DMS 273 (cell line): ENCODE measurements around the gene TNFRSF8.
"Not testable (repeated sequence)": the region's sequence is repeated elsewhere in the genome, so short reads cannot be mapped to it uniquely, and the experiment has no call there.

Experiments
- DNase-seq: peaks from one replicate; lab custom pipeline; 2025; ENCODE audit not compliant: unreplicated experiment; lab: John Stamatoyannopoulos, UW

Gene TNFRSF8

DNA sequence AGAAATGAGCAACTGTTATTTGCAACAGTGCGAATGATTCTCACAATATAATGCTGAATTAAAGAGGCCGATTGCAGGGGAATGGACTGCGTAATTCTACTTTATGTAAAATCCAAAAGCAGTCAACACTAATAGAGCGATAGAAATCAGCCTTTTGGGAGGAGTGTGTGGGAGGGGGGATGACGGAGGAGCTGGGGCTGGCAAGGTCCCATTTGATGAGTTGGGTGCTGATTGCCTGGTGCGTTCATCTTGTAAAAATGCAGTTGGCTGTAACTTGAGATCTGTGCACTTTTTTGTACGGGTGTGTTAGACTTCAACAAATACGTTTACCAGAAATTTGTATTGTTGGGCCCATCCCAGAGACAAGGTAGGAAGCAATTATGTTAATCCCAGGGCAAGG, 20.7 kb downstream of the TNFRSF8 start:
- no peak for DNase-seq

GRCh38 chr1:12085643-12086260, 22.6 kb downstream of the TNFRSF8 start:
- no peak for DNase-seq

GRCh38 chr1:12087797-12088314, 24.8 kb downstream of the TNFRSF8 start:
- no peak for DNase-seq

GRCh38 chr1:12088607-12089006, 25.5 kb downstream of the TNFRSF8 start:
- no peak for DNase-seq

DNA sequence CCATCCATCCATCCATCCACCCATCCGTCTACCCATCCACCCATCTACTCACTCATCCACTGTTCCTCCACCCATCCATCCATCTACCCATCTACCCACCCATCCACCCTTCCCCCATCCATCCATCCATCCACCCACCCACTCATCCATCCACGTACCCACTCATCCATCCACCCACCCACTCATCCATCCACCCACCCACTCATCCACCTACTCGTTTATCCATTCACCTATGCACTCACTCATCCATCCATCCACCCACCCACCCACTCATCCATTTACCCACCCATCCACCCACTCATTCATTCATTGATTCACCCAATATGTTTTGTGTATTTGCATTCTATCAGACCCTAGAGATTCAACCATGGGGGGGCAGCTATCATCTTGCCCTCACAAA, 27.2 kb downstream of the TNFRSF8 start:
- no peak for DNase-seq

DNA sequence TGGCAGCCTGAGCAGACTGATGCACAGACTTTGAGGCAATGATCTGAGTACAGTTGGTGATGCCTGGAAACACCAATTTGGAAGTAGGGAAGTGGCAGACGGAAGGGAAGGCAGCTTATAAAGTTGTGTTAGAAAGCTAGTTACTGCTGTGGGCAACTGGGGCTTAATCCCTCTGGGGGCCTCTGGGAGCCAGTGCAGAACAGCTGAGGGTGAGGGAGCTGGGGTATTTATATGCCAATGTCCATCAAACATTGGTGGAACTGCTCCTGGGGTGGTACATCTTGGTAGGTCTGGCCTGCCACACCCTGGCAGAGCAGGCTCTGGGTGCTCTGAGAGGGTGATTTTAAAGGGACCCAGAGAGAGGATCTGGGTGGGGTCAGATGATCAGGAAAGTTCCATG, 28.1 kb downstream of the TNFRSF8 start:
- DNase-seq: no peak

DNA sequence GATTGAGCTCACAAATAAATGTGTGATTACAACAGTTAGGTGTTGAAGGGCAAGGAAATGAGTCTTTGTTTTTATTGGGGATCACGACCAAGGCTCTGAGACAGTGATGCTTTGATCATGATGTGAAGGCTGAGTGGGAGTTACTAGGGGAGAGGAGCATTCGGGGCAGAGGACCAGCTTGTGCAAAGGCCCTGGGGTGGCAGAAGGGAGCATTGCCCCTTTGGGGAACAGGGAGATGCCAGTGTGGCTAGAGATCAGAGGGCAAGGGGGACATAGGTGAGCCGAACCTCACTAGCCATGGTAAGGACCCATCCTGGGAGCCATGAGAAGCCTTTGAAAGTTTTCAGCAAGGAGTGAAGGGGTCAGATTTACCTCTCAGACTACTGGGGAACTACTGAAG, 31.1 kb downstream of the TNFRSF8 start:
- no peak for DNase-seq

DNA sequence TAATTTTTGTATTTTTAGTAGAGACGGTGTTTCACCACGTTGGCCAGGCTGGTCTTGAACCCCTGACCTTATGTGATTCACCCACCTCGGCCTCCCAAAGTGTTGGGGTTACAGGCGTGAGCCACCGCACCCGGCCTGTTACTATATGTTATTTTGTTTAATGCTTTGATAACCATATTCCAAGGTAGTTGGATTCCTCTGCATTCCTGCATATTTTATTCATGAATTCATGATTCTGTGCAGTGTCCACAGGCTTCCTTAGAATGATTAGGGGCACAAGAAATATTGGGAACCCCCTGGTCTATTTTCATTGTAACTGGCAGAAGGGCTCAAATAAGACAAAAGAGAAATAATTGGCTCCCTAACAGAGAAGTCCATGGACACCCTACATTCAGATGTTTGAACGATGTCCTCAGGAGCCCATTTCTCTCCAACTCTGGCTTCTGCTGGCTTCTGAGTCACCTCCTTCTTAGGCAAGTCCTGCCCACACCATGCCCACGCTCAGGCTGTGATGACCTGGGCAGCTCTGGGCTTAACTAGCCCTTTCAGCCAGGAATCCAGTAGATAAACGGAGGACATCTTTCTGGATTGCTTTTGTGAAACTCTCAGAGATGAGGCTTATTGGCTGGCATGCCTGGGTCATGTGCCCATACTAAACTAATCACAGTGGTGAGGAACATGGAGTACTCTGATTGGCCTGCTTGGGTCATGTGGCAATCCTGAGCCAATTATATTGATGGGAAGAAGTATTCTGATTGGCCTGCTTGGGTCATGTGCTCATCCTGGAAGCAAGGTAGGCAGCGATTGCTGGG, 32.6 kb downstream of the TNFRSF8 start:
- DNase-seq: peak; percentile 18

DNA sequence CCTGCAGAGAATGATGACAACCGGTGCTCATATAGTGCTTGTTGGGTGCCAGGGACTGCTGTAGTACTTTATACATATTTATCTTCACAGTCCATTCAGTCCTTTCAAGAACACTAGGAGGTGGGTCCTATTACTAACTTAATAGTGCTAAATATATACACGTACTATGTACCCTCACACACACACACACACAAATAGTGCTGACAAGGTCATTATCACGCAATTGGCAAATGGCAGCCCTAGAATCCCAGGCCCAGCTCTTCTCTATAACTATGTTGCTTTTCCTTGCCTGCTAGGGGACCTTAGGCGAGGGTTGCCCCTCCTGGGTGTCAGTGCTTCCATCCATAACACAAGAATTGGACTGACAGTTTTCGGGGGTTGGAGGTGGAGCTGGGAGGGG, 33.5 kb downstream of the TNFRSF8 start:
- no peak for DNase-seq

GRCh38 chr1:12097321-12097720, 34.2 kb downstream of the TNFRSF8 start:
- no peak for DNase-seq

DNA sequence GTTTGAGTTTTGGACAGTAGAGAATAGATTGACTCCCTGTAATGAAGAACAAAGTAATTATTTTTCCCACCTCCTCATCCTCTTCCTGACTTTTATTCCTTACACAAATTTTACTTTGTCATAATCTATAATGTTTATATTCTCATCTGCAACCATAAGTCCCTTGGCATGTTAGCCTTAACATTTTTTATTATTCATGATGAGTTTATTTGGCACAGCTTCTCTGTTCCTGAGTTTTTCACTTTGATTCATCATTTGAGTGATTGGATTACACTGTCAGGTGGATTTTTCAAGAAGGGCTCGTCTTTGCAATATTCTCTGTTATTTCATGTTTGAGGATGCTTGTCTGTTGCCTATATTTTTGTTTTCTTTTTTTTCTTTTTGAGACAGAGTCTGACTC, 35.7 kb downstream of the TNFRSF8 start:
- no peak for DNase-seq

- no peak for DNase-seq
Measured at GRCh38 chr1:12099610-12100009, 36.5 kb downstream of the TNFRSF8 start.

DNA sequence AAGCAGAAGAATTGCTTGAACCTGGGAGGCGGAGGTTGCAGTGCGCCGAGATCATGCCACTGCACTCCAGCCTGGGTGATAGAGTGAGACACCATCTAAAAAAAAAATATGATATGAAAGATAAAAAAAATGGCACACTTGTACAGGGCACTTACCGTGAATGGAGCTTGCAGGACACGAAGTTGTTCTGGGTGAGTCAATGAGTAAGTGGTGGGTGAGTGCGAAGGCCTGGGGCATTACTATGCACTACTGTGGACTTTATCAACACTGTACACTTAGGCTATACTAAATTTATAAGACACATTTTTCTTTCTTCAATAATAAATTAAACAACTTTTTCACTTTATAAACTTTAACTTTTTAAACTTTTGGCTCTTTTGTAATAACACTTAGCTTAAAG, 37.0 kb downstream of the TNFRSF8 start:
- DNase-seq: no peak

DNA sequence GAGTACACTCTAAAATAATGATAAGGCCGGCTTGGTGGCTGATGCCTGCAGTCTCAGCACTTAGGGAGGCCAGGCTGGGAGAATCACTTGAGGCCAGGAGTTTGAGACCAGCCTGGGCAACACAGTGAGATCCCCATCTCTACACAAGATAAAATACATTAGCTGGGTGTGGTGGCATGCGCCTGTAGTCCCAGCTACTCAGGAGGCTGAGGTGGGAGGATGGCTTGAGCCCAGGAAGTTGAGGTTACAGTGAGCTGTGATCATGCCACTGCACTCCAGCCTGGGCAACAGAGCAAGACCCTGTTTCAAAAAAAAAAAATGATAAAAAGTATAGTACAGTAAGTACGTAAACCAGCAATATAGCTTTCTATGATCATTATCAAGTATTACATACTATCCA, 38.0 kb downstream of the TNFRSF8 start:
- DNase-seq: not testable (repeated sequence)

DNA sequence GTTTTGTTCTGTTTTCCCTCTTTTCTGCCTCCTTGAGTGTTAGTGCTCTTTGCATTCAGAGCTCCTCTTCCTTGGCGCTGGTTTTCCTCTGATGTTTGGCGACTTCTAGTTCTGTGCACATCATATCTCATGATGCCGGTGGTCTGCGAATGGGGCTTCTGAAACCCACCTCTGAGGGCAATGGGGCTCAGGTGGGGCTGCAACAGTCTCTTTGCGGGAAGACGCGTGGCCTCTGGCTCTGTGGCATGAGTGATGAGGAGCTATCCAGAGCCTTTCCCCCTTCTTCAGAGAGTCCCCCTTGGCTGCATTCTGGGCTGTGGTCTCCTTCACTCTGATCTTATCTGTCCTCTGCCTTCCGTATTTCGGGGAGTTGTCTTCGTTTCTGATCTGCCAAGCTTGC, 39.0 kb downstream of the TNFRSF8 start:
- no peak for DNase-seq

DNA sequence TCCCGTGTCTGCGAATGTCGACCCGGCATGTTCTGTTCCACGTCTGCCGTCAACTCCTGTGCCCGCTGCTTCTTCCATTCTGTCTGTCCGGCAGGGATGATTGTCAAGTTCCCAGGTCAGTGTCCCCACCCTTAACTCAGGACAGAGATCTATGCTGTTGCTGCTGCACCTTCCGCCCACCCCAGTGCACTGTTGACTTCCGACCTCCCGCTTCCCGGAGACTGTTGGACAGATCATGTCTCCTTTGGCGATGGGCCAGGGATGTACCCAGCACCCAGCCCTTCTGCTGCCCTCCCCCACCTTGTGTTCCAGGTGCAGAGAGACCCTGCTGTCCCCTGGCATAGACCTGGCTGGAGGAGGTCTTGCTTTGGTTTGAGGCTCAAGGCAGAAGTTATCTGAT, 41.3 kb downstream of the TNFRSF8 start:
- no peak for DNase-seq

DNA sequence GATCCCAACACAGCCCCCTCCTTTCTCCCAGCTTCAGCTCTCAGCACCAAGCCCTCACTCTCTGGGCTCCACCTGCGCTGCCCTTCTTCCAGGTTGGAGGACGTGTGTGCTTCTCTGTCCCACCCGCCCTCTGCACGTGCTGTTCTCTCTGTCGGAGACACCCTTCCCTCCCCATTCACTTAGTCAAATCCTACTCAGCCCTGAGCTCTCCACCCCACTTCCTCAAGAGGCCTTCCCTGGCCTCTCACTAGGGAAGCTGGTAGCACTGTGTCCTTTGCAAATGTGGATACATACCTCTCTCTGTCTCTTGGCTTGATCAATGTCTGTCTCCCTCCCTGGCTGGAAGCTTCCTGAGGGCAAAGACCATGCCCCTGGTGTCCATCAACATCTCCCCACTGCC, 43.0 kb downstream of the TNFRSF8 start:
- no peak for DNase-seq

GRCh38 chr1:12106861-12107260, 43.8 kb downstream of the TNFRSF8 start:
- peak; percentile 58 for DNase-seq

GRCh38 chr1:12107718-12108117, 44.6 kb downstream of the TNFRSF8 start:
- no peak for DNase-seq

DNA sequence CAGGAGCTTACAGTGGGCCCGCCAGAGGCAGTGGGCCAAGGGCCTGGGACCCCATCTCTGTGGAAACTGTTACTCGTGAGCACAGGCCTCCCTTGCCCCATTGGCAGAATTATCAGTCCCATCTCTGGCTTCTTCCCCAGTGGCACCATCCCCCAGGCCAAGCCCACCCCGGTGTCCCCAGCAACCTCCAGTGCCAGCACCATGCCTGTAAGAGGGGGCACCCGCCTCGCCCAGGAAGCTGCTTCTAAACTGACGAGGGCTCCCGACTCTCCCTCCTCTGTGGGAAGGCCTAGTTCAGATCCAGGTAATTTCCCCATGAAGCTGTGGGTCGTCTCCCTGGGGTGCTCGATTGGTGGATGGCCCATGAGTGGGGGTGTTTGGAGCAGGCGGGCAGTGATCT, 46.8 kb downstream of the TNFRSF8 start:
- DNase-seq: no peak

DNA sequence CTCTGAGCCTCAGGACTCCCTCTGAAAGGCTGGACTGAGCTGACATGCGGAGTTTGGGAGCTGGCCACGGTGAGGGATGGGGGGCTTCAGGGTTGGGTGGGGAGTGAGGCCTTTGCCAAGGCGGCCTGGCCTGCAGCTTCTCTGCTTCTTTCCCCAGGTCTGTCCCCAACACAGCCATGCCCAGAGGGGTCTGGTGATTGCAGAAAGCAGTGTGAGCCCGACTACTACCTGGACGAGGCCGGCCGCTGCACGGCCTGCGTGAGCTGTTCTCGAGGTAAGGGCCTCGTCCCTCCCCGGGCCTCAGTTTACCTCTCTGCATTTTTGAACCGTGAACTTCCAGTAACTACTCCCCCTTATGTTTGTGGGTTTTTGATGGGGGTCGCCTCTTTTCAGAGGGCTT, 48.6 kb downstream of the TNFRSF8 start:
- no peak for DNase-seq

- no peak for DNase-seq
Measured at GRCh38 chr1:12112711-12113161, 49.6 kb downstream of the TNFRSF8 start.
